H1 (cell line): ENCODE measurements around the gene SRI. TPM values are rescaled to one million over a fixed set of nuclear protein-coding genes. Genes with fewer than 3 reads are reported as not detected.

Source experiments
- CTCF ChIA-PET: fragments of 300-600 bp; sonication (Branson Sonifier 250); formaldehyde crosslinking; loops from one replicate; lab custom pipeline; 2021; ENCODE audit not compliant: partially characterized antibody; lab: Charles Lee
- POLR2A ChIA-PET: fragments of 300-600 bp; sonication (Branson Sonifier 250); formaldehyde crosslinking; loops from one replicate; lab custom pipeline; 2021; ENCODE audit warnings: inconsistent platforms; ENCODE audit not compliant: partially characterized antibody; lab: Charles Lee
- DNase-seq, 2 experiments: peaks; one replicate each; pipeline versions ENCODE4 v3.0.0 to v3.0.0-alpha.2; 2010 to 2022; ENCODE audit warnings: low spot score in 2 of 2, low read depth in 1 of 2, mixed read lengths in 1 of 2
- FAIRE-seq: peaks from 2 replicates; lab custom pipeline; 2011; peaks lifted over from hg19 to GRCh38; lab: Jason Lieb, UNC
- H2AFZ ChIP-seq: 2 replicates; pipeline ENCODE4 v1.8.1; 2012; ENCODE audit warnings: low read length, inconsistent platforms
- H2AK5ac ChIP-seq: 2 replicates; pipeline ENCODE4 v1.6.1; 2013; ENCODE audit warnings: low read depth, low read length
- H2BK120ac ChIP-seq: replicated peaks from 2 replicates; pipeline ENCODE3; 2013; ENCODE audit warnings: low read depth, low read length, inconsistent platforms
- H2BK12ac ChIP-seq: 2 replicates; pipeline ENCODE4 v1.6.1; 2013; ENCODE audit warnings: low read depth, low read length
- H2BK15ac ChIP-seq: 2 replicates; pipeline ENCODE4 v1.6.1; 2013; ENCODE audit warnings: low read length
- H2BK20ac ChIP-seq: 2 replicates; pipeline ENCODE4 v1.6.1; 2013; ENCODE audit warnings: low read length
- H2BK5ac ChIP-seq: 2 replicates; pipeline ENCODE4 v1.6.1; 2013; ENCODE audit warnings: low read depth, low read length
- H3K14ac ChIP-seq: 2 replicates; pipeline ENCODE4 v1.6.1; 2013; ENCODE audit warnings: inconsistent platforms; ENCODE audit not compliant: insufficient read length
- H3K18ac ChIP-seq: 2 replicates; pipeline ENCODE4 v1.6.1; 2013; ENCODE audit warnings: low read length; ENCODE audit errors: extremely low read depth
- H3K23ac ChIP-seq: 2 replicates; pipeline ENCODE4 v1.6.1; 2013; ENCODE audit warnings: inconsistent platforms; ENCODE audit not compliant: insufficient read length
- H3K23me2 ChIP-seq: 2 replicates; pipeline ENCODE4 v1.6.1; 2013; ENCODE audit warnings: low read depth, low read length
- H3K27ac ChIP-seq: 2 replicates; pipeline ENCODE4 v1.6.1; 2011; ENCODE audit warnings: low read depth, low read length, inconsistent platforms
- H3K27me3 ChIP-seq, 4 experiments: replicated peaks in 1 of 4; 1 replicate in 1 of 4; 2 replicates in 3 of 4; pipeline versions ENCODE4 v1.6.1 to v1.8.1; 2011 to 2013; ENCODE audit warnings: low read length in 3 of 4, mild to moderate bottlenecking in 3 of 4, inconsistent platforms in 2 of 4, mixed read lengths in 2 of 4, moderate library complexity in 1 of 4; ENCODE audit not compliant: control insufficient read depth in 3 of 4, insufficient read depth in 3 of 4; ENCODE audit errors: extremely low read depth in 1 of 4
- H3K36me3 ChIP-seq, 4 experiments: 2 replicates each; pipeline versions ENCODE4 v1.6.1 to v1.8.1; 2011 to 2013; ENCODE audit warnings: mild to moderate bottlenecking in 4 of 4, low read length in 3 of 4, moderate library complexity in 2 of 4, control low read depth in 1 of 4, inconsistent platforms in 1 of 4; ENCODE audit not compliant: insufficient read depth in 4 of 4, control insufficient read depth in 2 of 4
- H3K4ac ChIP-seq: replicated peaks from 2 replicates; pipeline ENCODE3; 2013; ENCODE audit warnings: low read length, low read depth, mixed read lengths, inconsistent platforms; ENCODE audit not compliant: insufficient read length
- H3K4me1 ChIP-seq, 4 experiments: replicated peaks in 1 of 4; 1 replicate in 1 of 4; 2 replicates in 3 of 4; pipeline versions ENCODE4 v1.6.1 to v1.8.1; 2011 to 2013; ENCODE audit warnings: low read length in 3 of 4, inconsistent platforms in 2 of 4, mixed read lengths in 1 of 4; ENCODE audit not compliant: insufficient read depth in 4 of 4, control insufficient read depth in 3 of 4
- H3K4me2 ChIP-seq, 2 experiments: 2 replicates each; pipeline versions ENCODE4 v1.6.1 to v1.8.1; 2011 to 2013; ENCODE audit warnings: low read depth in 2 of 2, low read length in 2 of 2, control low read depth in 1 of 2, inconsistent platforms in 1 of 2, mild to moderate bottlenecking in 1 of 2; ENCODE audit not compliant: insufficient read depth in 1 of 2
- H3K4me3 ChIP-seq, 4 experiments: fragments of 200-600, 300-600 bp in 1 of 4; sonication (generic), shearing (Covaris generic), sonication (Bioruptor Twin) in 1 of 4; 2 replicates each; pipeline versions ENCODE4 v1.5.1 to v1.8.1; 2011 to 2016; ENCODE audit warnings: low read length in 4 of 4, low read depth in 3 of 4, control low read depth in 2 of 4, inconsistent platforms in 2 of 4, mild to moderate bottlenecking in 2 of 4, mixed read lengths in 1 of 4, moderate library complexity in 1 of 4; ENCODE audit not compliant: insufficient read depth in 2 of 4; ENCODE audit errors: extremely low read depth in 1 of 4
- H3K56ac ChIP-seq: replicated peaks from 2 replicates; pipeline ENCODE3; 2013; ENCODE audit warnings: low read depth, mild to moderate bottlenecking, mixed read lengths, low read length, inconsistent platforms; ENCODE audit not compliant: insufficient read length
- H3K79me1 ChIP-seq: 2 replicates; pipeline ENCODE4 v1.6.1; 2013; ENCODE audit warnings: low read depth, low read length, control low read depth
- H3K79me2 ChIP-seq, 2 experiments: 2 replicates each; pipeline versions ENCODE4 v1.6.1 to v1.8.1; 2012 to 2013; ENCODE audit warnings: low read length in 2 of 2, mild to moderate bottlenecking in 2 of 2, inconsistent platforms in 1 of 2; ENCODE audit not compliant: insufficient read depth in 2 of 2, control insufficient read depth in 1 of 2
- H3K9ac ChIP-seq, 4 experiments: replicated peaks in 1 of 4; 1 replicate in 1 of 4; 2 replicates in 3 of 4; pipeline versions ENCODE4 v1.6.1 to v1.8.1; 2011 to 2013; ENCODE audit warnings: low read depth in 3 of 4, low read length in 3 of 4, control low read depth in 2 of 4, mild to moderate bottlenecking in 2 of 4, moderate library complexity in 2 of 4, inconsistent platforms in 1 of 4; ENCODE audit errors: extremely low read depth in 1 of 4
- H3K9me3 ChIP-seq, 2 experiments: 2 replicates each; pipeline versions ENCODE4 v1.6.1 to v1.8.1; 2012 to 2013; ENCODE audit warnings: mild to moderate bottlenecking in 2 of 2, moderate library complexity in 2 of 2, control low read depth in 1 of 2, inconsistent platforms in 1 of 2, low read depth in 1 of 2, low read length in 1 of 2, mixed read lengths in 1 of 2; ENCODE audit not compliant: insufficient read depth in 2 of 2
- H4K20me1 ChIP-seq, 2 experiments: replicated peaks in 1 of 2; 2 replicates each; pipeline versions ENCODE3 to v1.8.1; 2011 to 2013; ENCODE audit warnings: inconsistent platforms in 2 of 2, low read length in 2 of 2, mild to moderate bottlenecking in 1 of 2; ENCODE audit not compliant: insufficient read depth in 2 of 2, control insufficient read depth in 1 of 2
- H4K5ac ChIP-seq: 2 replicates; pipeline ENCODE4 v1.6.1; 2013; ENCODE audit warnings: low read length, low read depth, mixed read lengths, inconsistent platforms; ENCODE audit not compliant: insufficient read length
- H4K8ac ChIP-seq: 2 replicates; pipeline ENCODE4 v1.8.0; 2013; ENCODE audit warnings: mild to moderate bottlenecking, moderate library complexity, low read length, inconsistent platforms; ENCODE audit not compliant: insufficient read depth; ENCODE audit errors: extremely low read depth
- H4K91ac ChIP-seq: replicated peaks from 2 replicates; pipeline ENCODE3; 2013; ENCODE audit warnings: low read length, mixed read lengths, inconsistent platforms; ENCODE audit not compliant: insufficient read length
- ASH2L ChIP-seq: fragments of 200-600, 300-600 bp; sonication (generic); IDR thresholded peaks from one replicate; pipeline ENCODE4 v1.7.1; 2017; ENCODE audit warnings: low read length
- EP300 ChIP-seq, 2 experiments: IDR thresholded peaks; 1 replicate in 1 of 2; 2 replicates in 1 of 2; pipeline ENCODE4 v1.6.1; 2011 to 2012; ENCODE audit warnings: low read depth in 2 of 2, low read length in 2 of 2, mild to moderate bottlenecking in 2 of 2, borderline replicate concordance in 1 of 2, inconsistent platforms in 1 of 2, moderate library complexity in 1 of 2
- GTF2F1 ChIP-seq: IDR thresholded peaks from 2 replicates; pipeline ENCODE4 v1.6.1; 2012; ENCODE audit warnings: low read depth, low read length, improper control_type of control experiment, borderline replicate concordance
- KDM1A ChIP-seq: fragments of 200-600, 300-600 bp; sonication (generic); IDR thresholded peaks from 2 replicates; pipeline ENCODE4 v1.7.1; 2016; ENCODE audit warnings: mild to moderate bottlenecking, low read length, borderline replicate concordance
- KDM5A ChIP-seq: fragments of 200-600 bp; IDR thresholded peaks from 2 replicates; pipeline ENCODE4 v1.7.1; 2012; ENCODE audit warnings: mild to moderate bottlenecking, low read length, inconsistent platforms, mixed read lengths
- MAFK ChIP-seq: IDR thresholded peaks from 2 replicates; pipeline ENCODE4 v1.6.1; 2012; ENCODE audit warnings: low read depth, mild to moderate bottlenecking, improper control_type of control experiment, low read length
- NRF1 ChIP-seq: IDR thresholded peaks from 2 replicates; pipeline ENCODE4 v1.6.1; 2011; ENCODE audit warnings: mild to moderate bottlenecking, low read depth, low read length, improper control_type of control experiment
- POLR2A ChIP-seq, 2 experiments: IDR thresholded peaks; 1 replicate in 1 of 2; 2 replicates in 1 of 2; pipeline ENCODE4 v1.6.1; 2011; ENCODE audit warnings: low read depth in 2 of 2, low read length in 2 of 2, mild to moderate bottlenecking in 2 of 2; ENCODE audit errors: control extremely low read depth in 1 of 2
- RAD21 ChIP-seq, 2 experiments: IDR thresholded peaks in 1 of 2; conservative IDR thresholded peaks in 1 of 2; 2 replicates each; pipeline ENCODE4 v1.6.1; 2011; ENCODE audit warnings: low read depth in 2 of 2, low read length in 2 of 2, improper control_type of control experiment in 1 of 2, inconsistent platforms in 1 of 2, mild to moderate bottlenecking in 1 of 2, moderate library complexity in 1 of 2
- RNF2 ChIP-seq: fragments of 200-900, 300-1000 bp; sonication (generic); IDR thresholded peaks from 2 replicates; pipeline ENCODE4 v1.7.1; 2016; ENCODE audit warnings: borderline replicate concordance, low read depth, mild to moderate bottlenecking, antibody characterized with exemption, low read length; ENCODE audit not compliant: poor library complexity, severe bottlenecking; ENCODE audit errors: missing control alignments
- SP2 ChIP-seq: IDR thresholded peaks from 2 replicates; pipeline ENCODE4 v1.6.1; 2012; ENCODE audit warnings: mild to moderate bottlenecking, low read length, inconsistent platforms
- SRF ChIP-seq: IDR thresholded peaks from 2 replicates; pipeline ENCODE4 v1.6.1; 2011; ENCODE audit warnings: mild to moderate bottlenecking, low read depth, low read length, moderate library complexity
- TEAD4 ChIP-seq: IDR thresholded peaks from 2 replicates; pipeline ENCODE4 v1.6.1; 2012; ENCODE audit warnings: low read depth, low read length, inconsistent platforms, mixed read lengths
- USF2 ChIP-seq: IDR thresholded peaks from 2 replicates; pipeline ENCODE4 v1.6.1; 2011; ENCODE audit warnings: low read length, improper control_type of control experiment
- WGBS, 2 experiments: shearing (Covaris generic) in 1 of 2; methylation state at CpG; one replicate each; pipeline versions ENCODE4 v1.1.6 to v1.1.7; 2013 to 2015; ENCODE audit warnings: low lambda C conversion rate in 2 of 2, mixed read lengths in 2 of 2, inconsistent platforms in 1 of 2, low coverage in 1 of 2, missing lambda C conversion rate in 1 of 2; ENCODE audit not compliant: insufficient replicate concordance in 2 of 2, insufficient coverage in 1 of 2, insufficient read length in 1 of 2; ENCODE audit errors: extremely low coverage in 1 of 2, missing lambda C conversion rate in 1 of 2; 5-methylcytosine and 5-hydroxymethylcytosine counted together
- polyA plus RNA-seq, 7 experiments: library from polyadenylated mRNA; depleted of rRNA in 3 of 7; stranded (reverse) in 5 of 7; unstranded in 2 of 7; fragments of >200 nt in 5 of 7; fragments of 200-250 nt in 2 of 7; gene quantifications; 1 replicate in 5 of 7; 2 replicates in 1 of 7; 4 replicates in 1 of 7; pipeline versions ENCODE4 v1.2.1 to v1.2.3, GENCODE V29; 2011 to 2013; ENCODE audit warnings: missing spikeins in 2 of 7, mixed read lengths in 2 of 7
- total RNA-seq: library from RNA; stranded (reverse); fragmentation: NEBNext Ultra II Directional; extraction: Animal tissue kit (Norgen Biotek cat#: 25700); gene quantifications from 2 replicates; pipeline ENCODE4 v1.2.1, GENCODE V29; 2021

The SRI gene
- total and polyA plus RNA-seq, 2 of the 8 experiments (the other 6 are each of a cell fraction or from before 2014, with no cell fraction given): 118 to 170 TPM

- WGBS, 2 experiments: 93% methylated on average over 4 of the region's 4 CpGs; no CpG with 5 or more reads in 1 of the 2 experiments
- CTCF ChIA-PET: no interaction called here
- no peak for TF ChIP-seq NRF1
- TF ChIP-seq TEAD4: no peak
- no peak for TF ChIP-seq USF2
- no peak for TF ChIP-seq MAFK
- no peak for TF ChIP-seq RNF2
- TF ChIP-seq POLR2A (IDR thresholded peaks at IDR 0.05; ENCODE audit: control extremely low read depth in 1 of 2, low read depth in 2 of 2, low read length in 2 of 2): no peak
- no peak for TF ChIP-seq KDM5A
- TF ChIP-seq EP300 (IDR thresholded peaks at IDR 0.05; ENCODE audit: borderline replicate concordance in 1 of 2, low read depth in 2 of 2, low read length in 2 of 2): no peak
- TF ChIP-seq KDM1A: no peak
- TF ChIP-seq SP2: no peak
- no peak for TF ChIP-seq ASH2L
- no peak for TF ChIP-seq SRF
- TF ChIP-seq RAD21 (IDR thresholded peaks at IDR 0.05 in 1 of 2, conservative IDR thresholded peaks at IDR 0.05 in 1 of 2; ENCODE audit: low read depth in 2 of 2, low read length in 2 of 2): no peak
- no peak for TF ChIP-seq GTF2F1
Measured at GRCh38 chr7:88262562-88262961, 42.7 kb upstream of the SRI start.

More at GRCh38 chr7:88262562-88262961, 42.7 kb upstream of the SRI start:
- no peak overlapping the region for H3K27ac ChIP-seq
- no peak overlapping the region for H2BK120ac ChIP-seq
- no peaks in the 10 kb centered on the region for H3K79me2 ChIP-seq
- no peaks in the 10 kb centered on the region for H3K4me1 ChIP-seq
- H3K27me3 ChIP-seq: no peaks in the 10 kb centered on the region
- H2BK5ac ChIP-seq: no peak overlapping the region
- no peak overlapping the region for H3K9ac ChIP-seq
- H3K56ac ChIP-seq: no peak overlapping the region
- no peaks in the 10 kb centered on the region; the same call in 1 of the 2 replicates for H3K23me2 ChIP-seq
- H2BK15ac ChIP-seq: no peak overlapping the region
- H4K8ac ChIP-seq: no peak overlapping the region
- no peaks in the 10 kb centered on the region for H4K20me1 ChIP-seq
- no peaks in the 10 kb centered on the region for H3K9me3 ChIP-seq
- no peak overlapping the region for H2BK12ac ChIP-seq
- no peak overlapping the region for H3K14ac ChIP-seq
- FAIRE-seq: no peak
- no peak overlapping the region for H2BK20ac ChIP-seq
- POLR2A ChIA-PET: no interaction called here
- H3K36me3 ChIP-seq: no peaks in the 10 kb centered on the region
- no peak overlapping the region for H2AFZ ChIP-seq
- H4K91ac ChIP-seq: no peak overlapping the region
- H3K4ac ChIP-seq: no peak overlapping the region
- no peak overlapping the region for H4K5ac ChIP-seq
- no peak overlapping the region for H2AK5ac ChIP-seq
- no peak for DNase-seq
- no peak overlapping the region for H3K4me2 ChIP-seq
- no peaks in the 10 kb centered on the region for H3K79me1 ChIP-seq
- H3K18ac ChIP-seq: no peak overlapping the region
- H3K4me3 ChIP-seq: no peak overlapping the region
- H3K23ac ChIP-seq: no peak overlapping the region
